Measurements from ENCODE around the gene MAML2.

GRCh38 chr11:96015906-96016565 is 327.0 kb downstream of the MAML2 start:
- no peak for TF ChIP-seq EP300 (IDR thresholded peaks at IDR 0.05)
- no peak for TF ChIP-seq POLR2A (IDR thresholded peaks at IDR 0.05)
- TF ChIP-seq POLR2AphosphoS5 (IDR thresholded peaks at IDR 0.05), result no peak

Measured in stomach (tissue), 4 donors.